ENCODE measurements around the gene MUC22.
"Not testable (repeated sequence)": the region's sequence is repeated elsewhere in the genome, so short reads cannot be mapped to it uniquely, and the experiment has no call there.

The MUC22 gene

DNA sequence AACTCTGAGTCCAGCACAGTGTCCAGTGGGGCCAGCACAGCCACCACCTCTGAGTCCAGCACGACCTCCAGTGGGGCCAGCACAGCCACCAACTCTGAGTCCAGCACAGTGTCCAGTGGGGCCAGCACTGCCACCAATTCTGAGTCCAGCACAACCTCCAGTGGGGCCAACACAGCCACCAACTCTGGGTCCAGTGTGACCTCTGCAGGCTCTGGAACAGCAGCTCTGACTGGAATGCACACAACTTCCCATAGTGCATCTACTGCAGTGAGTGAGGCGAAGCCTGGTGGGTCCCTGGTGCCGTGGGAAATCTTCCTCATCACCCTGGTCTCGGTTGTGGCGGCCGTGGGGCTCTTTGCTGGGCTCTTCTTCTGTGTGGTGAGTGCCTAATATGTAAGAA is 23.0 kb upstream of the MUC22 start:
- Histone ChIP-seq H3K4me3 (no peak overlapping the region), H3K9me3 (ENCODE audit: low read depth, low read length) (no peaks in the 10 kb centered on the region), H3K36me3 (ENCODE audit: insufficient read depth, low read length) (no peaks in the 10 kb centered on the region), H3K9ac (ENCODE audit: insufficient read length) (no peak overlapping the region), H3K27ac (no peak overlapping the region)
- DNase-seq (ENCODE audit: low read depth, low spot score), result no peak
- TF ChIP-seq POLR2AphosphoS5 (IDR thresholded peaks at IDR 0.05; ENCODE audit: borderline replicate concordance, low read depth, low read length) (no peak), FOXP2 (optimal IDR thresholded peaks at IDR 0.05; ENCODE audit: control extremely low read depth, extremely low read length, insufficient read depth) (no peak), EZH2 (IDR thresholded peaks at IDR 0.05) (no peak)

- Histone ChIP-seq H3K9ac (ENCODE audit: insufficient read length) (no peak overlapping the region), H3K27ac (no peak overlapping the region), H3K36me3 (ENCODE audit: insufficient read depth, low read length) (no peaks in the 10 kb centered on the region), H3K9me3 (ENCODE audit: low read depth, low read length) (no peaks in the 10 kb centered on the region), H3K4me3 (no peak overlapping the region)
- no peak for DNase-seq (ENCODE audit: low read depth, low spot score)
- TF ChIP-seq FOXP2 (optimal IDR thresholded peaks at IDR 0.05; ENCODE audit: control extremely low read depth, extremely low read length, insufficient read depth) (no peak), EZH2 (IDR thresholded peaks at IDR 0.05) (no peak), POLR2AphosphoS5 (IDR thresholded peaks at IDR 0.05; ENCODE audit: borderline replicate concordance, low read depth, low read length) (no peak)
Observed at GRCh38 chr6:30988209-30988825, 22.0 kb upstream of the MUC22 start.

- DNase-seq (ENCODE audit: low read depth, low spot score), result no peak
- no peaks in the 10 kb centered on the region for H3K36me3 ChIP-seq (ENCODE audit: insufficient read depth, low read length)
- TF ChIP-seq EZH2 (IDR thresholded peaks at IDR 0.05), result no peak
- no peak for TF ChIP-seq POLR2AphosphoS5 (IDR thresholded peaks at IDR 0.05; ENCODE audit: borderline replicate concordance, low read depth, low read length)
- H3K9me3 ChIP-seq (ENCODE audit: low read depth, low read length), result no peaks in the 10 kb centered on the region
- no peak overlapping the region for H3K27ac ChIP-seq
- H3K4me3 ChIP-seq, result no peak overlapping the region
- no peak overlapping the region for H3K9ac ChIP-seq (ENCODE audit: insufficient read length)
Observed at GRCh38 chr6:30990422-30991086, 19.7 kb upstream of the MUC22 start.

GRCh38 chr6:30991891-30992290 is 18.4 kb upstream of the MUC22 start:
- H3K9me3 ChIP-seq (ENCODE audit: low read depth, low read length), result no peaks in the 10 kb centered on the region
- TF ChIP-seq EZH2 (IDR thresholded peaks at IDR 0.05) (no peak), POLR2AphosphoS5 (IDR thresholded peaks at IDR 0.05; ENCODE audit: borderline replicate concordance, low read depth, low read length) (no peak), FOXP2 (optimal IDR thresholded peaks at IDR 0.05; ENCODE audit: control extremely low read depth, extremely low read length, insufficient read depth) (no peak)
- H3K27ac ChIP-seq, result no peak overlapping the region
- H3K4me3 ChIP-seq, result no peak overlapping the region
- no peak overlapping the region for H3K9ac ChIP-seq (ENCODE audit: insufficient read length)
- no peaks in the 10 kb centered on the region for H3K36me3 ChIP-seq (ENCODE audit: insufficient read depth, low read length)
- no peak for DNase-seq (ENCODE audit: low read depth, low spot score)

DNA sequence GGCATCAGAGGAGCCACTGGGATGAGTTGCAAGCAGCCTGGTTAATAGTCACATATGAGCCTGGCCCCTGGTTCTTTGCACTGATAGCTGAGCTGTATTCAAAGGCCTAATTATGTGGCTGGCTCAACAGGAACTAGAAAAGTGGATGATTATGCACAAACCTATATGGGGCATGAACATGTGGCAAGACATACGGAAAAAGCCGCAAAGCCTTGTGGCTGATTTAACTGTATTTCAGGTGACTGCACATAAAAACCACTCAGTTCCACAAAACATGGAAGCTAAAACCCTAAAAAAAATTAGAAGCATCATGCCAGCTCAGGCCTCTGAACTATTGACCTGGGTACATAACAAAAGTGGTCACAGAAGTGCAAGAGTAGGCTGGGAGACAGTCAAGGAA is 13.0 kb upstream of the MUC22 start:
- no peak for DNase-seq (ENCODE audit: low read depth, low spot score)

DNA sequence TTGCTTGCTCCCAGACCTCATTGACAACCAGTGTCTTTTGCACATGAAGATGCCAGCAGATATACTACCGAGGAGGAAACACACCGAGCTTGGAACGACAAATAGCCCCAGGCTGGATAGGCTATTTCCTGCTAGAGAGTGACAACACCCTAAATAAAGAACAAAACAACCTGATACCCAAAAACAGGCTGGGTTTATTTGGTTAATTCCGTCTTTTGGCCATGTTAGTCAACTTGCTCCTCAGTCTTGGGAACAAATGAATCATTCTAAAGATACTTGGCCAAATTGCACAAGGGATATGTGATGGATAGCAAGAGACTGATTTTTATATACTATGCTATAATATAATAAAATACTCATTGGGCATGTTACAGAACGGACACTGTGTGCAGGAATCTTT is 11.5 kb upstream of the MUC22 start:
- Histone ChIP-seq H3K9me3 (ENCODE audit: low read depth, low read length) (no peaks in the 10 kb centered on the region), H3K36me3 (ENCODE audit: insufficient read depth, low read length) (no peaks in the 10 kb centered on the region), H3K27ac (no peak overlapping the region), H3K4me3 (no peak overlapping the region), H3K9ac (ENCODE audit: insufficient read length) (no peak overlapping the region)
- no peak for TF ChIP-seq POLR2AphosphoS5 (IDR thresholded peaks at IDR 0.05; ENCODE audit: borderline replicate concordance, low read depth, low read length)
- no peak for TF ChIP-seq EZH2 (IDR thresholded peaks at IDR 0.05)
- no peak for TF ChIP-seq FOXP2 (optimal IDR thresholded peaks at IDR 0.05; ENCODE audit: control extremely low read depth, extremely low read length, insufficient read depth)
- DNase-seq (ENCODE audit: low read depth, low spot score), result no peak

More for the DNA sequence above, 13.0 kb upstream of the MUC22 start:
- H3K36me3 ChIP-seq (ENCODE audit: insufficient read depth, low read length), result no peaks in the 10 kb centered on the region
- TF ChIP-seq FOXP2 (optimal IDR thresholded peaks at IDR 0.05; ENCODE audit: control extremely low read depth, extremely low read length, insufficient read depth) (no peak), POLR2AphosphoS5 (IDR thresholded peaks at IDR 0.05; ENCODE audit: borderline replicate concordance, low read depth, low read length) (no peak), EZH2 (IDR thresholded peaks at IDR 0.05) (no peak)
- no peak overlapping the region for H3K4me3 ChIP-seq
- H3K27ac ChIP-seq, result no peak overlapping the region
- H3K9me3 ChIP-seq (ENCODE audit: low read depth, low read length), result no peaks in the 10 kb centered on the region
- no peak overlapping the region for H3K9ac ChIP-seq (ENCODE audit: insufficient read length)

DNA sequence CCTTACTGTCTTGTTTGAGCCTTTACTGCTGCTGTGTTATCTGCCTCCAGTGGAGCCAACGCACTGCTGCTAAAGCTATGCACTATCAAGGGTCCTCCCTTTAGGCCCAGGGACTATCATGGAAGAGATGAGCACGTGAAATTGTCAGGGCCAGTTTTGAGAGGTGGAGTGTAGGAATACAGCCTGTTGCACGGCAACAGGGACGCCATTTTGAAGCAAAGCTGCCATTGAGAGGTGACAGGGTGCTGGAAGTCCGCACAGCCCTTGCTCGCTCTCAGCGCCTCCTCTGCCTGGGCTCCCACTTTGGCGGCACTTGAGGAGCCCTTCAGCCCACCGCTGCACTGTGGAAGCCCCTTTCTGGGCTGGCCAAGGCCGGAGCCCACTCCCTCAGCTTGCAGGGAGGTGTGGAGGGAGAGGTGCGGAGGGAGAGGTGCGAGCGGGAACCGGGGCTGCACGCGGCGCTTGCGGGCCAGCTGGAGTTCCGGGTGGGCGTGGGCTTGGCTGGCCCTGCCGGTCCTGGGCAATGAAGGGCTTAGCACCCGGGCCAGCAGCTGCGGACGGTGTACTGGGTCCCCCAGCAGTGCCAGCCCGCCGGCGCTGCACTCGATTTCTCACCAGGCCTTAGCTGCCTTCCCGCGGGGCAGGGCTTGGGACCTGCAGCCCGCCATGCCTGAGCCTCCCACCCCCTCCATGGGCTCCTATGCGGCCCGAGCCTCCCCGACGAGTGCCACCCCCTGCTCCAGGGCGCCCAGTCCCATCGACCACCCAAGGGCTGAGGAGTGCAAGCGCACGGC is 10.0 kb upstream of the MUC22 start:
- H3K36me3 ChIP-seq (ENCODE audit: insufficient read depth, low read length); H3K4me3 ChIP-seq; H3K9ac ChIP-seq (ENCODE audit: insufficient read length); DNase-seq (ENCODE audit: low read depth, low spot score); H3K27ac ChIP-seq; H3K9me3 ChIP-seq (ENCODE audit: low read depth, low read length): not testable (repeated sequence)

DNA sequence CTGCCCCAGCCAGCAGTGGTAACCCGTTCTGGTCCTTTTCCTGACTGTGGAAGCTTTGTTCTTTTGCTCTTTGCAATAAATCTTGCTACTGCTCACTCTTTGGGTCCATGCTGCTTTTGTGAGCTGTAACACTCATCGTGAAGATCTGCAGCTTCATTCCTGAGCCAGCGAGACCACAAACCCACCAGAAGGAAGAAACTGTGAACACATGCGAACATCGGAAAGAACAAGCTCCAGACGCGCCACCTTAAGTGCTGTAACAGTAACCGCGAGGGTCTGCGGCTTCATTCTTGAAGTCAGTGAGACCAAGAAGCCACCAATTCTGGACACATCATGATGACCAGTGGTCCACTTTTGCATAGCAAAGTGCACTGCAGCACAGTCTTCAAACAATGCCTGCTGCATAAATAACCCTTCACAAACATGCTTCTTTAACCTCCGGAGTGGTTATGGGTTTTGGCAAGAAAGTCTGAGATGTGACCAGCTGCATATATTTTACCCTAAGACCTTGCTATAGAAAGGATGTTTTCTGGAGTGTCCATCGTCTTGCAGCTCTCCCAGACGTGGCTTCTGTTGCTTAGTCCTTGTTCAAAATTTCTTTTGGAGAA is 8.9 kb upstream of the MUC22 start:
- H3K9ac ChIP-seq (ENCODE audit: insufficient read length), result no peak overlapping the region
- no peak for TF ChIP-seq EZH2 (IDR thresholded peaks at IDR 0.05)
- TF ChIP-seq FOXP2 (optimal IDR thresholded peaks at IDR 0.05; ENCODE audit: control extremely low read depth, extremely low read length, insufficient read depth), result no peak
- TF ChIP-seq POLR2AphosphoS5 (IDR thresholded peaks at IDR 0.05; ENCODE audit: borderline replicate concordance, low read depth, low read length), result no peak
- H3K27ac ChIP-seq, result no peak overlapping the region
- no peaks in the 10 kb centered on the region for H3K36me3 ChIP-seq (ENCODE audit: insufficient read depth, low read length)
- DNase-seq (ENCODE audit: low read depth, low spot score), result no peak
- no peaks in the 10 kb centered on the region for H3K9me3 ChIP-seq (ENCODE audit: low read depth, low read length)
- H3K4me3 ChIP-seq, result no peak overlapping the region

Data from SK-N-MC (cell line).